Upper lobe of right lung (tissue), 1 donor: ENCODE results near the gene CD4. TPM values are rescaled to one million over a fixed set of nuclear protein-coding genes. Genes with fewer than 3 reads are reported as not detected.
A peak's percentile ranks its signal among the peaks of the same experiment; 100 is the strongest.

Experiments
- ATAC-seq: fragments of 200-7000 bp; cut with Tn5 transposase; one replicate; pipeline ENCODE4 v1.9.1; 2020; ENCODE audit warnings: mild to moderate bottlenecking, moderate library complexity
- DNase-seq: peaks from one replicate; pipeline ENCODE4 v3.0.0-alpha.2; 2020
- H3K27ac ChIP-seq: fragments of 200-600 bp; one replicate; pipeline ENCODE4 v1.8.0; 2022
- H3K27me3 ChIP-seq: fragments of 200-600 bp; one replicate; pipeline ENCODE4 v1.8.0; 2022; ENCODE audit warnings: mild to moderate bottlenecking
- H3K36me3 ChIP-seq: fragments of 200-600 bp; one replicate; pipeline ENCODE4 v1.8.0; 2022
- H3K4me1 ChIP-seq: fragments of 200-600 bp; one replicate; pipeline ENCODE4 v1.8.0; 2022
- H3K4me3 ChIP-seq: fragments of 200-600 bp; one replicate; pipeline ENCODE4 v1.8.0; 2022; ENCODE audit warnings: mild to moderate bottlenecking
- H3K9me3 ChIP-seq: fragments of 200-600 bp; one replicate; pipeline ENCODE4 v1.8.0; 2022
- CTCF ChIP-seq: fragments of 200-600 bp; IDR thresholded peaks from one replicate; pipeline ENCODE4 v1.8.0; 2022; ENCODE audit warnings: antibody characterized with exemption
- intact Hi-C: fragments of 100-400 bp; cut with DNase I; formaldehyde crosslinking; loops from one replicate; pipeline ENCODE4 v1.11.0; 2022
- total RNA-seq: library from RNA; stranded (reverse); fragmentation: NEBNext Ultra II Directional; extraction: Animal tissue kit (Norgen Biotek cat#: 25700); gene quantifications from one replicate; pipeline ENCODE4 v1.2.1, GENCODE V29; 2021
- donor health status: DM: no; HTN: yes; CAD: no; lungs with severe emphysema.

Gene CD4
- total RNA-seq, 1 donor from 2014 or later: 67.6 TPM

DNA sequence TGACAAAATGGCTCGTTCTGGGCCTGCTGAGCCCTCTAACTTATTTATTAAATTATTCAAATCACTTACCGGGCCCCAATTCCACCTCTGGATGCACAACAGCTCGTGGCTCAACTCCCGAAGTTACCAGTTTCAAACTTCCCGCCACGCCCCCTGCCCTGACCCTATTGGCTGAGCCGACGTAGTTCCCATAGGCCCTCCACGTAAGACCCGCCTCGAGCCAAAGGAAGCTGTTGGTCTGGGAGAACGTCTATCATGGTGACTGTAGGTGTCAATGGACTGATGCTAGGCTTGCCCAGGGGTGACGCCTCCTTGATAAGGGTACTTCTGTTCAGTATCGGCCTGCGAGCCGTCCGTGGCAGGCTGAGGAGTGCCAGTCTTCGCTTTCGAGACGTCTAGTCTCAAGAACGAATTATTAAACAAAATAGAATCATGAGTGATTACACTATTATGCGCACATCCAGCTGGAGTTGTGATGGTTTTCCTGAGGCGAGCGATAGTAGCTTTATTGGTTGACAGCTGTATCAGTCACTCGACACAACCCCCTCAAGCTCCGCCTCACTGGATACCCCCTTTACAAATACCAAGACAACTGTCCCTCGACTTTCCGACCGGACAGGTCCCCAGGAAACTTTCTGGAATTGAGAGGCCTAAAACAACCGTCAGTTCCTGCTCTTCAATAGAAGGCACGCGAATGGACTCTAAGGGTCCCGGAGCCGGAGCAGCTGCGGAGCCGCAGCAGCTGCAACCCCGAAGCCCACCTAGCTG is 62.0 kb downstream of the CD4 start, which contains the start of gene CDCA3:
Gene CDCA3 (minus strand): TSS at position 134 of the 768 bp plus-strand sequence. CDS start 334 bp downstream, outside the sequence.
- Histone ChIP-seq H3K4me1 (peaks cover 9% of the 10 kb centered on the region), H3K9me3 (no peaks in the 10 kb centered on the region), H3K4me3 (peak within 1 kb of the TSS; percentile 85), H3K27ac (peak within 1 kb of the TSS; percentile 96), H3K36me3 (peaks cover 16% of the 10 kb centered on the region), H3K27me3 (no peaks in the 10 kb centered on the region)
- intact Hi-C loops: no loop called here
- no peak for TF ChIP-seq CTCF
- DNase-seq (peak; percentile 94), ATAC-seq (peak; percentile 79)

DNA sequence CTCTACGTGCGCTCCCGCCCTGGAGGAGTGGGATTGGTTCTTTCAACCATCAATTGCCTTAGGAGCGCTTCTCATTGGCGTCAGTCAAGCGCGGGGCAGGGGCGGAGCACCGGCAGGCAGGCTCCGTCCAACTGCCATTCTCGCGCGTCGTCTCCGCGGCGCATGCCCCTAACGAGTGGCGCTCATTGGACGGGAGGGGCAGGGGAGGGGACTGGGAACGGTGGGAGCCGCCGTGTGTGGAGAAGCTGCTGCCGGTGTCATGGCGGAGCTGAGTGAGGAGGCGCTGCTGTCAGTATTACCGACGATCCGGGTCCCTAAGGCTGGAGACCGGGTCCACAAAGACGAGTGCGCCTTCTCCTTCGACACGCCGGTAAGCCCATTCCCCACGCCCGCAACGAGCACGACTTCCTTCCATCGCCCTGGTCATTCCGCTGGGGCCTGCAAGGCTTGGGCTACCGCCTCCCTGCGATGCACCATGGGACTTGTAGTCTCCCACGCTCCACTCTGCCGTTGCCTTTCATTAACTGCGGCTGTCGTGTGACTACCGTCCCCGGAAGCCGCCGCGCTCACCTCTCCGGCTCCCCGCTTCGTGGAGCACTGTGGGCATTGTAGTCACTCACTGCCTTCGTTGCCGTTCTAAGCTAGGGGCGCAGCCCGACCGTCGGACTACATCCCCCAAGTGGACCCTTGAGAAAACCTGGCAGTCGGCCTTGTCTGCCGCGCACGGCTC is 62.8 kb downstream of the CD4 start, which contains the start of gene USP5:
Gene USP5 (plus strand): TSS at position 230 of the 730 bp plus-strand sequence. CDS start 30 bp downstream, at position 260.
- peak within 1 kb of the TSS; percentile 96 for H3K27ac ChIP-seq
- intact Hi-C loops: no loop called here

DNA sequence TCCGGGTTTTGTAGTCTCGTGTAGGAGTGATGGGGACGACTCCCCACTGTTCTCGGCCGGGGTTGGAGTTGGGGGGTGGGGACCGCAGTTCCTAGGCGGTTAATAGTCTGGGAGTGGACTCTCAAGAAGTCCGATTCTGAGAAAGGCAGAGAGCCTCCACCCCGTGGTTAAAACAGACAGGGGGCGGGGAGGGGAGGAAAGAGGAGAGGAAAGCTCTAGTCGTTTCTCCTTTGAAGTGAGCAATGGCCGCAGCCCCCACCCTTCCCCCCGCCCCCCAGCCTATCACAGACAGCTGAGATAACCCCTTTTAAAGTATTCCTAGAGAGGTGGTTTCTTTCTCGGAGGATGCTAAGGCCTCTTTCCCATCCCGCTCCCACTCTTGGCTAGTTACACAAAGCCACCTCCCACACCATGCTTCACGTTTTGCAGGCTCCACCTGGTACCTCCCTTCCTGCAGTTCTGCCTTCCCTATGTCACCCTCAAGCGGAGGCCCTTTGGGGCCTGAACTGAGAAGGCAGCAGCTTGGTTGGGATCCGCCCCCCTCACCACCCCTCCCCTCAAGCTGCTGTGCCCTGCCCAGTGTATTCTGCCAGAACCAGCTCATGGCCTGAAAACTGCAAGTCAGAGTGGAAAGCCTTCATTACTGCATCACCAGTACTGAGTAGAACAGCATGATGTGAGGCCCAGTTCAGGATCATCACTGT is 63.5 kb downstream of the CD4 start:
- H3K27me3 ChIP-seq: no peaks in the 10 kb centered on the region
- peaks cover 31% of the 10 kb centered on the region for H3K36me3 ChIP-seq
- intact Hi-C loops: no loop called here
- H3K4me3 ChIP-seq: peak overlapping the region; percentile 85
- H3K4me1 ChIP-seq: peaks cover 9% of the 10 kb centered on the region
- TF ChIP-seq CTCF: no peak
- no peak for DNase-seq
- H3K27ac ChIP-seq: peak overlapping the region; percentile 66
- no peaks in the 10 kb centered on the region for H3K9me3 ChIP-seq
- no peak for ATAC-seq

More for the DNA sequence above, 62.8 kb downstream of the CD4 start, which contains the start of gene USP5:
- peak; percentile 100 for DNase-seq
- H3K36me3 ChIP-seq: peaks cover 24% of the 10 kb centered on the region
- TF ChIP-seq CTCF: no peak
- peak within 1 kb of the TSS; percentile 85 for H3K4me3 ChIP-seq
- H3K9me3 ChIP-seq: no peaks in the 10 kb centered on the region
- peak; percentile 93 for ATAC-seq
- H3K27me3 ChIP-seq: no peaks in the 10 kb centered on the region
- peaks cover 9% of the 10 kb centered on the region for H3K4me1 ChIP-seq

DNA sequence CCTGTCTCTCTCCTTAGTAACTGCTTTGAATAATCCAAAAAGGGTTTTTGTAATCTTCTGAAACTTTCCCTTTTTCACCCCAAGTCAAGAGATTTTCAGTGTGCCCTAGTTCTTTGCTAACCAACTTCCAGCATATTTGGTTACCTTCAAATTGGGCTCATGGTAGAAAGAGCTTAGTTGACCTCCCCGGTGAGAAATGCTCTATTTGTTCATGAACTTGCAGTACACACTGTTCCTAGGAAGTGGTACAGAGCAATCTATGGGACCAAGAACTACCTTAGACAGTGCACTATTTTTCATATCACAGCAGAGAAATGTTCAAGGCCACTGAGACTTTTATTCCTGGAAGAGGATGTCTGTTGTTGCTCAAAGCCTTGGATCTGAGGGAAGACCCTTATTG is 64.3 kb downstream of the CD4 start:
- H3K27me3 ChIP-seq: no peaks in the 10 kb centered on the region
- H3K4me3 ChIP-seq: no peak overlapping the region
- no peak for TF ChIP-seq CTCF
- peaks cover 9% of the 10 kb centered on the region for H3K4me1 ChIP-seq
- DNase-seq: no peak
- ATAC-seq: no peak
- no peaks in the 10 kb centered on the region for H3K9me3 ChIP-seq
- intact Hi-C loops: no loop called here
- H3K27ac ChIP-seq: no peak overlapping the region
- H3K36me3 ChIP-seq: peaks cover 39% of the 10 kb centered on the region

DNA sequence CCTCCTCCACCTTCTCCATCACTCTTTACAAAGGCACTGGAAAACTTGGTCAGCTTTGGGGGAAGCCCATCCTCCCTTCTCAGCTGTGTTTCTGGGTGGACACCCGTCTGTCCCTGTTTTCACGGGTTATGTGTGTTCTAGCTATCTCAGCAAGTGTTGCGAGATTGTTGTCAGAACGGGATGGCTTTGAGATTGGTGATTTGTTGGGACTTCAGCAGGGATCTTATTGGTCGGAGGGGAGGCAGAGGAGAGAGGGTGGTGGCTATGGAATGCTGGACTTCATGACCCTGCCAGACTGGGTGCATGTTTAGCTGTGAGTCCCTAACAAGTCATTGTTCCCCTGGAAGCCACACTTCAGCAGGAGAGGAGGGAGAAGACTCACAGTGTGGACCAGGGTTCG is 64.7 kb downstream of the CD4 start:
- Histone ChIP-seq H3K4me1 (peaks cover 9% of the 10 kb centered on the region), H3K27me3 (no peaks in the 10 kb centered on the region), H3K9me3 (no peaks in the 10 kb centered on the region), H3K4me3 (no peak overlapping the region), H3K27ac (no peak overlapping the region), H3K36me3 (peaks cover 43% of the 10 kb centered on the region)
- DNase-seq: no peak
- intact Hi-C loops: no loop called here
- TF ChIP-seq CTCF: no peak
- no peak for ATAC-seq
